Right lobe of liver (tissue), 4 donors: ENCODE measurements around the gene TRMT61A.

Experiments used
- CTCF ChIP-seq, 4 donors: fragments of 200-600 bp in 3 of 4; fragments of 450-650 bp in 1 of 4; IDR thresholded peaks; one replicate each; pipeline versions ENCODE4 v1.5.1 to v1.8.0; 2016 to 2022; ENCODE audit warnings: antibody characterized with exemption in 4 of 4, mild to moderate bottlenecking in 2 of 4
- POLR2A ChIP-seq: fragments of 450-650 bp; IDR thresholded peaks from one replicate; pipeline ENCODE4 v1.6.1; 2017; ENCODE audit warnings: antibody characterized with exemption, mild to moderate bottlenecking
- donor health status: DM: no; HTN: no; CAD: no.
- donor health status: DM: no; HTN: no; CAD: no.
- donor health status: DM: no; HTN: yes; CAD: no.

GRCh38 chr14:103552011-103552845 is 23.2 kb downstream of the TRMT61A start:
- TF ChIP-seq CTCF (IDR thresholded peaks at IDR 0.05) (no peak), POLR2A (no peak)
